GM20000 (cell line): ENCODE measurements around the gene E2F4.

ENCODE experiments used
- DNase-seq: peaks from one replicate; pipeline ENCODE4 v3.0.0; 2012; ENCODE audit warnings: low spot score
- TF ChIP-seq, protein P1 (sequence below): IDR thresholded peaks from 2 replicates; pipeline ENCODE4 v1.5.1; 2012; ENCODE audit warnings: mild to moderate bottlenecking, control low read depth; ENCODE audit errors: extremely low read depth, missing control alignments

E2F4 gene

DNA sequence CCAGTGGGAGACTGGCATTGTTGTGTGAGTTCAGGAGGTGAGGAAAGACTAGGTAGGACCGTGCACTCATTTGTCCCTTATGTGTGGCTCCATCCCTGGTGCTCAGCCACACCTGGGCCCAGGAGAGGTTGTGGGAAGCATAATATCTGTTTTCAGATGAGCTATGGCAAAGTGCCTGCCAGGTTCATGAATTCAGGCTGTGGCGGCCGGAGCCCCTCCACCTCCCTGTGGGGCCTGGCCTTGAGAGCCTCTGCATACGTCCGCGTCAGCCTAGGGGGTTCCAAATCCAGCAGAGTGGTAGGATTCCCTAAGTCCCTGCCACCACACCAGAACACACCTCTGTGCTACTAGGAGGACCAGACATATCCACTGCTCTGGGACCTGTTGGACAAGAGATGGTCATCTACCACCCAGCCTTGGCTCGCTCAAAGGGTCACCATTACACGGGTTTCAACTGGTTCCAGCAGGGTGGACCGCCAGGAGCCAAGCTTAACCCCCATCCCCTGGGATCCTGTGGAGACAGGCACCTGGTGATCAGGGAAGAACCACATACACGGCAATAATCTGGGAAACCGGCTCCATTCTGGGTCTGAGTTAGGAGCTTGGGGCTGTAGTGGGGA lies 43.2 kb upstream of the E2F4 start:
- TF ChIP-seq, protein P1, sequence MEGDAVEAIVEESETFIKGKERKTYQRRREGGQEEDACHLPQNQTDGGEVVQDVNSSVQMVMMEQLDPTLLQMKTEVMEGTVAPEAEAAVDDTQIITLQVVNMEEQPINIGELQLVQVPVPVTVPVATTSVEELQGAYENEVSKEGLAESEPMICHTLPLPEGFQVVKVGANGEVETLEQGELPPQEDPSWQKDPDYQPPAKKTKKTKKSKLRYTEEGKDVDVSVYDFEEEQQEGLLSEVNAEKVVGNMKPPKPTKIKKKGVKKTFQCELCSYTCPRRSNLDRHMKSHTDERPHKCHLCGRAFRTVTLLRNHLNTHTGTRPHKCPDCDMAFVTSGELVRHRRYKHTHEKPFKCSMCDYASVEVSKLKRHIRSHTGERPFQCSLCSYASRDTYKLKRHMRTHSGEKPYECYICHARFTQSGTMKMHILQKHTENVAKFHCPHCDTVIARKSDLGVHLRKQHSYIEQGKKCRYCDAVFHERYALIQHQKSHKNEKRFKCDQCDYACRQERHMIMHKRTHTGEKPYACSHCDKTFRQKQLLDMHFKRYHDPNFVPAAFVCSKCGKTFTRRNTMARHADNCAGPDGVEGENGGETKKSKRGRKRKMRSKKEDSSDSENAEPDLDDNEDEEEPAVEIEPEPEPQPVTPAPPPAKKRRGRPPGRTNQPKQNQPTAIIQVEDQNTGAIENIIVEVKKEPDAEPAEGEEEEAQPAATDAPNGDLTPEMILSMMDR, result no peak
- no peak for DNase-seq

DNA sequence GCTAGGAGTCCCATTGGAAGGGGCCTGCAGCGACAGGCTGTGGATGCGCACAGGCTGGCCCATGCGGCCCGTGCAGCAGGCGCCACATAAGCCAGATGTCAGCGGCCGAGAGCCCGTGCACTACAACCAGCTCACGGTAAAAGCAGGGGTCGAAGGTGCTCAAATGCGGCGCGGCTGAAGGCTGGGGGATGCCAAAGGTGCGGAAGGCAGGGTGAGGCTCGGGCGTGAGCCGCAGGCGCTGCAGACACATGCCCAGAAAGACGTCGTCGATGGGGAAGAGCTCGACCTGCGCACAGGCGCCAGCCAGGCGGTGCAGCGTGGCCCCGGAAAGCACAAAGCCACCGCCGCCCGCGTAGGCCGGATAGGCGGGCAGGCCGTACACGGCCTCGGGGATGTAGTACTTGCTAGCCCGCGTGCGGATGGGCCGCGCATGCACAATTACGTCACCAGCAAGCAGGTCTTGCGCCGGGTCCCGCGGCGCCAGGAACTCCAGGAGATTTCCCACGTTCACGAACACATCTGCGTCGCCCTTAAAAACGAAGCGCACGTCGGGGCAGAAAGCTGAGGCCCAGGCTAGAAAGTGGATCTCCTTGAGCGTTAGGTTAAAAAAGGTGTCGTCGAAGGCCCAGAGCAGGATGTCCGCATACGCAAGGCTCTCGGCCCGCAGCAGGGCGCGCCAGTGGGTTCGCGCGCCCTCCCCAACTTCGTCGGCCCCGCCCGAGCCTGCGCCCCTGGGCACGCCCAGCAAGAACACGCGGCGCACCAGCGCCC lies 42.5 kb upstream of the E2F4 start:
- DNase-seq, result no peak
- TF ChIP-seq, protein P1, result no peak

DNA sequence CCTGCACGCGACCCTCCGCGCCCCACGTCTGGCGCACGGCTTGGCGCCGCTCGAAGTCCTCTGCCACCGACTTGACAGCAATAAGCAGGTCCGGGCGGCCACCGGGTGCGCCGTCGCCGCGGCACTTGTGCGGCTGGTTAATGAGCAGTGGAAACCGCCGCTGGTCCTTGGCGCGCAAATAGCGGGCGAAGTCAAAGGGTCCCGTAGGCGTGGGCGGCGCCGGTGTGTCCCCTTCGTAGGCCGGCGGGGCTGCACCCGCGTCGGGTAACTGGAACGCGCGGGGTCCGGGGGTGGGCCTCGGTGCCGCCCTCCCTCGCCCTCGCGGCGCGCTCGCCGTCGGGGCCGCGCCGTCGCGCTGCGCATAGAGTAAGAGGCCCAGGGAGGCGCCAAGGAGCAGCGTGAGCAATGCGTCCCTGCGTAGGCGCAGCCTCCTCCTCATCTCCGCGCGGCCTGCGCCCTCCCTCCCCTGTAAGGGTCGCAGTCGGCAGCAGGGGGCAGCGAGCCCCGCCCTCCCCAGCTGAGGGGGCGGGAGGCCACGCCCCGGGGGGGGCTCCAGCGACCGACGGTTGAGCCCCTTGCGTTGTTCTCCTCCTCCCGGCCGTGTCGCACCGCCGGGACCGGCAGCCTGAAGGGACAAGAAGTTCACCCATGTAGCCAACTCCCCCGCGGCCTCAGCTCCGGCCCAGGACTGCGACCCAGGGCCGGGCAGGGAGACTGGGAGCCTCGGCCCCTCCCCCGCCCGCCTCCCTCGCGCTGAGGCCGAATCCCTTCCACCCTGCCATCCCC lies 41.7 kb upstream of the E2F4 start:
- TF ChIP-seq, protein P1, result no peak
- DNase-seq, result peak; percentile 91

DNA sequence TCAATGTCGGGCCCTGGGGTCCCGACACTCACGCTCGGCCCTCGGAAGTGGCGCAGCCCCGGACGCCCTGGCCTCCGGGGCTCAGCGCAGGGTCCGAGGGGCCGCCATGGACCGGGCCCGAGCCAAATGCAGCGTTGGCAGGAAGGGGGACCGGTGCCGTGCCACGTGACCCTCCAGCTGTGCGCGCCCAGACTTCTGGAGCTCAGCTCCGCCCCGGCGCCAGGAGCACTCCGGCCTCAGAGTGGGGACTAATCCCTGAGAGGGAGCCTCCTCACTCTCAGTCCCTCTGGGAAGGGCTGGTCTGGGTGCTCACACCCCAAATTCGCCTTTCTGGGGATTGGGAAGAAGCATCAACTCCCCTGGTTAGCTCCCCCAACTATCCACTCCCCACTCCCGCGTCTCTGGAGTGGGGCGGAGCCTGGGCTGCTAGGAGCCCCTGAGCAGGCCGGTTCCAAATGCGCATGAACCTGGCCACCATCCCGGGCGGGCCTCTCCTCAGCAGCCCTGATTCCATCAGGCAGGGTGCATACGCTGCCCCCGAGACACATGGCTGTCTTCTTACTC lies 41.0 kb upstream of the E2F4 start, which contains the start of gene B3GNT9:
TSS of gene B3GNT9 (minus strand) at position 166 of the 564 bp plus-strand sequence. CDS start 513 bp downstream, outside the sequence.
- TF ChIP-seq, protein P1, result no peak
- DNase-seq, result peak; percentile 85

DNA sequence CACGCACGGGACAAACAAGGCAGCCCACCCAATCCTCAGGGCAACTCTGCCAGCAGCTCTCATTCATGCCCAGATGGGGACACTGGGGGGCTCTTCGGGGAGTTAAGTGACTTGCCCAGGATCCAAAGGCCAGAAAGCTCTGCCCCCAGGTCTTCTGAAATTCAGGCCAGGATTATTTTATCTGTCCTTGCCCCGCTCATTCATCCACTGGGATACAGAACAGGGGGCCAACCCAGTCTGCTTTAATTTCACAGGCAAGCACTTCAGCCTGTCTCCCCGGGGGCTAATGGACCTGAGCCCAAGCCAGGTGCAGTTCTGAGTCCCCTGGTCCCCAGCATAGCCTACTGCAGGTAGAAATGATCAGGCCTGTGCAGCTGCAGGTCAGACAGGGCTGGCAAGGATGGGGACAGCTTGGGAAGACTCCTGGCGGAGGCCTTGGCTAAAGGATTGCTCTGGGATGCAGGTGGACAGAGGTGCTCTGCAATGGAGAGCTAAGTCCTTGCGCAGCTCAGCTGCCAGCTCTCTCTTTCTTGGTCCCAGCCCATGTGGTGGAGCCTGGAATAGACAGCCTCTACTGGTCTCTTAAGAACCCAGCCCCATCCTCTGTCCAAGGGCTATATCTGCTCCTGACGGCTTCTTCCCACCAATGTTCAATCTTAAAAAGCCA lies 40.4 kb upstream of the E2F4 start:
- no peak for DNase-seq
- TF ChIP-seq, protein P1, result no peak

DNA sequence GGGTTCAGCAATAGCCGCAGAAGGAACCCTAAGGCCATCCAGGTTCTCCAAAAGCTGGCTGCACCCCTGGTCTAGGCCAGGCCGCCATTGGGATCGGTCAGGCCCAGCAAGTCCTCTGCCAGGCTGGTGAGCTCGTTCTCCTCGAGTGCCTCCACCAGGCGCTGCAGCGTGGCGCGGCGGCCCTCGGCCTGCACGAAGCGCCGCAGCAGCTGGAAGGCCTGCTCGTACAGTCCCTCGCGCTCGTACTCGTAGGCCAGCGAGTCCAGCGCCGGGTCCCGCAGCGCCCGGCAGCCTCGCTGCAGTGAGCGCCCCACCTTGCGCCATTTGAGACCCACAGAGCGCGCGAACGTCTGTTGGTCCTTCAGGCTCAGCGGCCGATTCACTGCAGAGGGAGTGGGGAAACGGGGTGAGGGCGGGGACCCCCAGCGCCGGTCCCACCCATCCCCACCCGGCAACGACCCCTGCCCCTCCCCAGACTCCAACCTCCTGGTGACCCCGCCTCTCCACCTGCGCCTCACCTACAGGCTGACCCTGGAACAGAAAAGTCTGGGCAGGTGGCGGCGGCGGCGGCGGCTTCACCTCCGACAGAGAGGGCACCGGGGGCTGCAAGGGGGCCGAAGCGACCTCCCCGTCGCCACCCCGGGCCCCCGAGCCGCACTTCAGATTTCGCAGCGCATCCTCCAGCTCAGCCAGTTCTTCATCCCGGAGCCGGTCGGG lies 37.2 kb upstream of the E2F4 start:
- TF ChIP-seq, protein P1, result no peak
- DNase-seq, result no peak
